GM19328 (cell line): ENCODE results near the gene RBM45.
"Not testable (repeated sequence)": the region's sequence is repeated elsewhere in the genome, so short reads cannot be mapped to it uniquely, and the experiment has no call there.

Experiments
- ATAC-seq: cut with Tn5 transposase; IDR thresholded peaks from one replicate; pipeline ENCODE4 v1.9.1; 2021; ENCODE audit warnings: mild to moderate bottlenecking, moderate library complexity; ENCODE audit not compliant: unreplicated experiment

The RBM45 gene, protein sequence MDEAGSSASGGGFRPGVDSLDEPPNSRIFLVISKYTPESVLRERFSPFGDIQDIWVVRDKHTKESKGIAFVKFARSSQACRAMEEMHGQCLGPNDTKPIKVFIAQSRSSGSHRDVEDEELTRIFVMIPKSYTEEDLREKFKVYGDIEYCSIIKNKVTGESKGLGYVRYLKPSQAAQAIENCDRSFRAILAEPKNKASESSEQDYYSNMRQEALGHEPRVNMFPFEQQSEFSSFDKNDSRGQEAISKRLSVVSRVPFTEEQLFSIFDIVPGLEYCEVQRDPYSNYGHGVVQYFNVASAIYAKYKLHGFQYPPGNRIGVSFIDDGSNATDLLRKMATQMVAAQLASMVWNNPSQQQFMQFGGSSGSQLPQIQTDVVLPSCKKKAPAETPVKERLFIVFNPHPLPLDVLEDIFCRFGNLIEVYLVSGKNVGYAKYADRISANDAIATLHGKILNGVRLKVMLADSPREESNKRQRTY

DNA sequence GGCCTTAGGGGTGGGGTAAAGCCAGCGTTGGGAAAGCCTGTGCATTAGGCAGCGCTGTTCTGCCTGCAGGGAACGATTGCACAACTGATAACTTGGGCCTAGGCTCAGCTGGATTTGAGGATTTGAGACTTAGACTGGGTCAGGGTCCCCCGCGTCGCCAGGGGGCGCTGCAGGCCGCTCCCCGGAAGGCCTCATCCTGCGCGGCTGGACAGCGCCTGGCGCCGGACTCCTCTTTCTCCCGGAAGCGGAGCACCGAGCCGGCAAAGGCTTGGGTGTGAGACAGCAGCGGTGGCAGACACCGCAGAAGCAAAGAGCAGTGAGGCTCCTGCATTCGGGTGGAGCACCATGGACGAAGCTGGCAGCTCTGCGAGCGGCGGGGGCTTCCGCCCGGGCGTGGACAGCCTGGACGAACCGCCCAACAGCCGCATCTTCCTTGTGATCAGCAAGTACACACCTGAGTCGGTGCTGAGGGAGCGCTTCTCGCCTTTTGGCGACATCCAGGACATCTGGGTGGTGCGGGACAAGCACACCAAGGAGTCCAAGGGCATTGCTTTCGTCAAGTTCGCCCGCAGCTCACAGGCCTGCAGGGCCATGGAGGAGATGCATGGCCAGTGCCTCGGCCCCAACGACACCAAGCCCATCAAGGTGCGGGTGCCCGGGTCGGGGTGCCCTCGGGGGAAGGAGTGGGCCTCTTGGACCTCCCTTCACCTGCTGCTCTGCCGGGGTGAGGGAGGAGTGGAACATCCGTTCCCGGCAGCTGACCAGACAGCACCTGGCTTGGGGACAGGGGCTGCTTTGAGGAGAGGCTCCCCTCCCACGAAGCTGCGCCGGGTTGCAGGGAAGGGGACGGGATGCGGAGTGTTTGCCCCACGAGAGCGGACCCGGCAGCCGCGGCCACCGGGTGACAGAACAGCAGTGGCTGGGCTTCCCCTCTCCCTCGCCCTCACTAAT, at the start of gene RBM45:
RBM45 (plus strand) TSS at position 236 of the 951 bp plus-strand sequence; CDS start at position 346, 110 bp downstream.
- ATAC-seq: peak; percentile 88

DNA sequence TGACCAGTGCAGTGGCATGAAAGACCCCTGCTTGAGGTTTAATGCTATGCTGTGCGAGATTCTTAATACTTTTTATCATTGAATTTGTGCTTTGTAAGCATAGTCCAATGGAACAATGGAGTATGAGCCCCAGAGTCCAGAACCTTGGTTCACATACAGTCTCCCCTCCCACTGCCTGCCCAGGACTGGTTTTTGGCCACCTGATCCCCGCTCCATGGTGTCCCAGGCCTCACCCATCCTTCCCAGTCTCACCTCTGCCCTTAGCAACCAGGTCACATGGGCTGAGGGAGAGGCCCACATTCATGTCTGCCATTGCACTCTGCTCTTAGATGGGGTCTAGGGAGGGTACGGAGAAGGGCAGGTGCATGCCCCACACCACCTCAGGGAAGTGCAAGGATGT, 45.9 kb upstream of the RBM45 start:
- no peak for ATAC-seq

DNA sequence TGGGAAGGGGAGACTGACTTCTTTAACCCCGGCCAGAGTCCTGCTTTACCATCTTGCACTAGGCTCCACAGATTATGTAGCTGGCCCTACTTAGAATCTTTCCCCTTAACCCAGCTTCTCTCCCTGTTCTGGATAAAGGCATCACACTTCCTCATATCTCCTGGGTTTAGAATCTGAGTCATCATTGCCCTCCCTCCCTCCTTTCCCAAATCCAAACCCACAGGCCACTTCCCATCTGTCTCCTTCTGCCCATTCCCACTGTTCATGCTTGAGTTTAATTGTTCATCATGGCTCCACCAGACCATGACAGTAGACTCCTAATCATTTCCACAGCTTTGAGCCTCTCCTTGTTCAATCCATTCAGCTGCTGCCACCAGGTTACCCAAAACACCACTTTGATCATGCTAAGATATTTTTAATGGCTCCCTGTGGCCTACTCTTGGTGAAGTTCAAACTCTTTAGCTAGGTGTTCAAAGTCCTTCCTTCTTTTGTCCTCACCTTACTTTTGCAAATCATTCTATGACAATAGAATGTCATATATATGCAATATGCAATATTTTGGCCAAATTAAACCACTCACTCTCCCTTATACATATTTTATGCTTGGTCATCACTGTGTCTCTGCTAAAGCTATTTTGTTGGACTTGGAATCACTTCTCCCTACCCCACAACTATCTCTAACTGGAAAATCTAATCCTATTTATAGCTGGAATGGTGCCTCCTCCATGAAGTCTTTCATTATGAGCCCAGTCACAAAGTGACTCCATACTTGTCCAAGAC, 45.2 kb upstream of the RBM45 start:
- ATAC-seq: no peak

- no peak for ATAC-seq
Observed at GRCh38 chr2:178068823-178069454, 43.3 kb upstream of the RBM45 start.

GRCh38 chr2:178069551-178069950, 42.7 kb upstream of the RBM45 start:
- ATAC-seq: no peak

DNA sequence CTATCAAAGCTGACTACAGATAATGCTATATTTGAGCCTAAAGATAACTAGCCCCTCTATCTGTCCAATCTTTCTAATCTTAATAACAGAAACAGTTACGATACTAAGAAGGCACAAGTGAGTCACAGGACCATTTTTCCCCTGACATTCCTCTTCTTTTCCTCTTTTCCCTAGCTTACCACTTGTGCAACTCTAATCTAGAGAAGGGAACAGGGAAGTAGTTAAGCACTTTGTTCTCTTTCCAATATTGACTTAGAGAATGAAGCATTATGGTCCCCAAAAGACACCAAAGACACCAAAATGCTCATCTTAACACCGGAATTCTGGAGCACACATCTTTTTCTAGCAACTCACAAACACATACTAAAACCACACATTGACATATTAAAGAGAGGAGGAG, 41.4 kb upstream of the RBM45 start:
- no peak for ATAC-seq

- ATAC-seq: no peak
Observed at GRCh38 chr2:178072000-178072382, 40.2 kb upstream of the RBM45 start.

- no peak for ATAC-seq
Observed at GRCh38 chr2:178072383-178073301, 39.6 kb upstream of the RBM45 start, which contains the start of gene PDE11A. TSS of gene PDE11A (minus strand) at chr2:178072777. CDS start at chr2:178072437, 340 bp downstream.

DNA sequence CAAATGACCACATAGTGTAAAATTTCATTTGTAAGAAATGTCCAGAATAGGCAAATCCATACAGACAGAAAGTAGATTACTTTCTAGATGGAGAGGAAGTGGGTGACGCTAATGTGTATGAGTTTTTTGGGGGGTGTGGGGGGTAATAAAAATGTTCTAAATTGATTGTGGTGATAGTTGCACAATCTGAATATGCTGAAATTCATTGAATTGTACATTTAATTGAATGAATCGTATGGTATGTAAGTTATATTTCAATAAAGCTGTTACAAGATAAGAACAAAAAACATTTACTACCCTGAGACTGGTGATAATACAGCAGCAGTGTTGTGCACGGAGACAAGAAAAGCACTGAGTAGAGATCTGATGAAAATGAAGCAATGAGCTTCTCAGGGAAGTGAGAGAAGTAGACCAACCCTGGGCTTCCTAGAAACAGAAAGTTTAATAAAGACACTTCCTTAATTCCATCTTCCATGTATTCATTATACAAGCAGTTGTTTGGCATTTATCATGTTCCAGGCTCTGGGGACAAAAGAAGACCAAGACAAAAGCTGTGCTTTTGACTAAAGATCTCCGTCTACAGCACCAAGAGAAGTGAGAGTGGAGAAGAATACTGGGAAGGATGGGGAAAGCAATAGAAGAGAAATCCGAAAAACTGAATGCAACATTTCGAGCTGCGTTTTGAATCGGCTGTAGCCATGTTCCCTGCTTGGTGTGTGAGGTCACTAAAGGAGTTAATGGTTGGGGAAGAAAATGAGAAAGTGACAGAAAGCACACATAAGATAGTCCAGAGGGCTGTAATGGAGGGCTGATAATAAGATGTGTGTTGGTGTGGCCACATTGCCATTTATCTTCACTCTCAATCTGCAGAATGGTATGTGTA, 37.9 kb upstream of the RBM45 start:
- no peak for ATAC-seq

- no peak for ATAC-seq
Observed at GRCh38 chr2:178075006-178075326, 37.3 kb upstream of the RBM45 start.

DNA sequence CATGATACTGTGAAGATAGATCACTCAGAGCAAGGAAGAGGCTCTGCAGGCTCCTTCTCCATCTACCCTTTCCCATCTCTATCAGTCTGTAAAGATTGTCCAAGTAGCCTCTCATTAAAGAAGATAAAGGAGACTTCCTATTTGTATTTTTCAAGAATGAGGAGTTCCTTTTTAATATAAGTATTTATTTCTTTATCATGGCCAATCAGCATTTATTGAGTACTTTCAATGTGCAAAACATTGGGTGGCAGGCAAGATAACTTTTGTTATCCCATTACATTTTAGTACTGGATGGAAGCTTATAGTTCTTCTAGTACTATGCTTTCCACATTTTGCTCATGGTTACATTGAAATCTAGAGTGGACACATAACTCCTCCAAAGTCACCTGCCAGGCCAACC, 36.1 kb upstream of the RBM45 start:
- no peak for ATAC-seq

- ATAC-seq: not testable (repeated sequence)
Observed at GRCh38 chr2:178079279-178079678, 33.0 kb upstream of the RBM45 start.

GRCh38 chr2:178082408-178083045, 29.7 kb upstream of the RBM45 start:
- no peak for ATAC-seq

DNA sequence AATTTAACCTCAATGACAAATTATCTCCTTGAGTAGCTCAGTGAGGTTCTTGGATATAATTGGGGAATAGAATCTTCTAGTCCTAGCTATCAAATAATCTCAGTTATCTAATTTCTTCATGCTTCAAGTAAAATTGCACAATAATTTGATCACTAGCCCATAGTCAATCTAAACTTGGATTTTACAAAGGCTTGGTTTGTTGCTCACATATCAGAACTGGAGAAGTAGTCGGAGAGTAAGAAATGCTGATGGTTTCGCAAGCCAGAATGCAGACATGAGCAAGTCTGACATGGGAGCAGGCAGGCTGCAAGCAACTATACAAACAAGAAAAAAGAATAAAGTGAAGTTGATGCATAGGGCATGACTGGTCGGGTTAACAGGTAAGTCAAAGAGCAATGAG, 28.0 kb upstream of the RBM45 start:
- ATAC-seq: no peak

GRCh38 chr2:178088774-178089270, 23.4 kb upstream of the RBM45 start:
- ATAC-seq: no peak

DNA sequence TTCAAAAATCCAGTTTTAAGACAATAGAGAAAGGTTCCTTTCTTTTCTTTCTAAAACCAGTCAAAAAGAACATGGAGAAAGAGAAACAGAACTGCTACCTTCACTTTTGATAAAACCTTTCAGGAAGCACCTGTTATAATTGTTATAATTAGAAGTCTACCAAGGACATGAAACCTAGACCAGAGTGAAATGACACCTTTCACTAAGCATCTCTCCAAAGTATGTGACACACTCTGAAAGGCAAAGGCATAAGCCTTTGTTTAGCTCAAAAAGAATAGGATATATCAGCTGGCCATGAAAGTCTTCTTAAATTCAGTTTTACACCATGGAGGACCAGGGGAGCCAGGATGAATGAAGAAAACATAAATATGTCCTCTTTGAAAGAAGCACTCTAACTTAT, 18.8 kb upstream of the RBM45 start:
- no peak for ATAC-seq

DNA sequence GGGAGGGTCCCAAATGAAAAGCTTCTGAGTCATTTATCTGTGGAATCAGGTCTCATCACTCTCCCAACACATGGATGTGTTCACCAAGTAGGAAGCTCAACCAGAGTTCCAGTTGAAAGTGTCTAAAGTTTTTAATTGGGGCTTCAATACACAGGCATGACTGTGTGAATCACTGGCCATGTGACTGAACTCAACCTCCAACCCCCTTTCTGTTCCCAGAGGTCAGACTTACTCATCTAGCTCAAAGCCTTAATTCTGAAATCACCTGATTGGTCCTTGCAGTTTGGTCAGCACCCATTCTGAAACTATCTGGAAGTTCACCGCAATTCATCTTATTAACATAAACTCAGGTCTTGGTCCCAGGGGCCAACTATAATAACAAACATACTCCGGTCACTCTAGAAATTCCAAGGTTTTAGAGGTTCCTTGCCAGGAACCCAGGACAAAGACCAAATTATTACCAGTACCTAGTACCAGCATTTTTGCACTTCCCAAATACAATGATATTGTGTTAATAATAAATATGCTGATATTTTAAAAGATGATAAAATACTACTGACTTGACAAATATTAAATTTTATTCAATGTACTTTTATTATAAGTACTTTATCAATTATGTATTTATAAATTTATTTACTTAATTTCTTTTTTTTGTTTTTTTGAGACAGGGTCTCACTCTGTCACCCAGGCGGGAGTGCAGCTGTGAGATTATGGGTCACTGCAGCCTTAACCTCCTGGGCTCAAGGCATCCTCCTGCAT, 10.7 kb upstream of the RBM45 start:
- no peak for ATAC-seq
